HEK293 (cell line): ENCODE measurements around the gene DHRS12.

Source experiments
- CTCF ChIA-PET: fragments of 350-600 bp; formaldehyde crosslinking; extraction: SDS; loops from one replicate; lab custom pipeline; 2021; ENCODE audit warnings: antibody characterized with exemption; lab: Yijun Ruan, JAX
- POLR2A ChIA-PET: fragments of 300-600 bp; formaldehyde crosslinking; extraction: SDS; loops from one replicate; lab custom pipeline; 2020; ENCODE audit warnings: antibody characterized with exemption, inconsistent platforms; lab: Yijun Ruan, JAX
- H3K27ac ChIP-seq: fragments of 200-500 bp; sonication (Bioruptor generic); 2 replicates; pipeline ENCODE4 v1.5.1; 2014; ENCODE audit warnings: low read depth, low read length, control low read depth, inconsistent platforms; ENCODE audit errors: extremely low read depth
- H3K36me3 ChIP-seq, 2 experiments: fragments of 200-500 bp in 1 of 2; sonication (Bioruptor generic) in 1 of 2; 1 replicate in 1 of 2; 2 replicates in 1 of 2; pipeline ENCODE4 v1.5.1; 2014 to 2017; ENCODE audit warnings: inconsistent platforms in 2 of 2, low read length in 2 of 2; ENCODE audit not compliant: control insufficient read depth in 2 of 2, insufficient read depth in 1 of 2
- H3K4me1 ChIP-seq: fragments of 200-500 bp; sonication (Bioruptor generic); 2 replicates; pipeline ENCODE4 v1.5.1; 2014; ENCODE audit warnings: mild to moderate bottlenecking, low read length, inconsistent platforms; ENCODE audit not compliant: control insufficient read depth, insufficient read depth
- H3K4me3 ChIP-seq: 2 replicates; pipeline ENCODE4 v1.5.1; 2011; ENCODE audit warnings: low read depth, mild to moderate bottlenecking, control low read depth, low read length, moderate library complexity
- H3K9me3 ChIP-seq: fragments of 200-500 bp; sonication (Bioruptor generic); 2 replicates; pipeline ENCODE4 v1.5.1; 2014; ENCODE audit warnings: low read depth, low read length, inconsistent platforms; ENCODE audit not compliant: control insufficient read depth, insufficient read depth
- KLF9 ChIP-seq: fragments of 450-650 bp; formaldehyde crosslinking; IDR thresholded peaks from 2 replicates; pipeline ENCODE4 v1.5.1; 2016; ENCODE audit warnings: missing biosample characterization, missing genetic modification characterization, low read depth
- MEIS1 ChIP-seq: sonication (generic); formaldehyde crosslinking; IDR thresholded peaks from 2 replicates; pipeline ENCODE4 v1.8.1; 2022; ENCODE audit warnings: missing genetic modification reagents, mild to moderate bottlenecking, borderline replicate concordance
- SETDB1 ChIP-seq: IDR thresholded peaks from one replicate; pipeline ENCODE4 v1.6.1; 2017; ENCODE audit warnings: mild to moderate bottlenecking, low read length, moderate library complexity, mixed read lengths; ENCODE audit not compliant: insufficient read length
- ZBTB17 ChIP-seq: fragments of 450-650 bp; formaldehyde crosslinking; IDR thresholded peaks from 2 replicates; pipeline ENCODE4 v1.5.1; 2016; ENCODE audit warnings: missing biosample characterization, missing genetic modification characterization
- ZNF174 ChIP-seq: fragments of 450-650 bp; formaldehyde crosslinking; IDR thresholded peaks from 2 replicates; pipeline ENCODE4 v1.5.0; 2017; ENCODE audit warnings: missing biosample characterization, mild to moderate bottlenecking, missing genetic modification characterization
- ZNF513 ChIP-seq: fragments of 450-650 bp; IDR thresholded peaks from 2 replicates; pipeline ENCODE4 v1.5.1; 2018; ENCODE audit warnings: missing biosample characterization, missing genetic modification characterization
- ZNF555 ChIP-seq: fragments of 450-650 bp; formaldehyde crosslinking; conservative IDR thresholded peaks from 2 replicates; pipeline ENCODE4 v1.5.1; 2017; ENCODE audit warnings: missing biosample characterization, mild to moderate bottlenecking, missing genetic modification characterization, inconsistent platforms
- ZNF585B ChIP-seq: fragments of 450-650 bp; formaldehyde crosslinking; IDR thresholded peaks from 2 replicates; pipeline ENCODE4 v1.5.1; 2016; ENCODE audit warnings: missing biosample characterization, missing genetic modification characterization
- TF ChIP-seq, protein P1 (sequence below): fragments of 450-650 bp; formaldehyde crosslinking; IDR thresholded peaks from 2 replicates; pipeline ENCODE4 v1.5.1; 2016; ENCODE audit warnings: missing biosample characterization, missing genetic modification characterization
- TF ChIP-seq, protein P2 (sequence below): fragments of 450-650 bp; formaldehyde crosslinking; conservative IDR thresholded peaks from 2 replicates; pipeline ENCODE4 v1.5.1; 2016; ENCODE audit warnings: low read depth, missing biosample characterization, missing genetic modification characterization
- TF ChIP-seq, protein P3 (sequence below): fragments of 450-650 bp; formaldehyde crosslinking; IDR thresholded peaks from 2 replicates; pipeline ENCODE4 v1.5.1; 2016; ENCODE audit warnings: missing biosample characterization, missing genetic modification characterization
- TF ChIP-seq, protein P4 (sequence below): IDR thresholded peaks from 2 replicates; pipeline ENCODE4 v1.6.1; 2011; ENCODE audit warnings: mild to moderate bottlenecking, low read depth, low read length, borderline replicate concordance

DHRS12 gene

DNA sequence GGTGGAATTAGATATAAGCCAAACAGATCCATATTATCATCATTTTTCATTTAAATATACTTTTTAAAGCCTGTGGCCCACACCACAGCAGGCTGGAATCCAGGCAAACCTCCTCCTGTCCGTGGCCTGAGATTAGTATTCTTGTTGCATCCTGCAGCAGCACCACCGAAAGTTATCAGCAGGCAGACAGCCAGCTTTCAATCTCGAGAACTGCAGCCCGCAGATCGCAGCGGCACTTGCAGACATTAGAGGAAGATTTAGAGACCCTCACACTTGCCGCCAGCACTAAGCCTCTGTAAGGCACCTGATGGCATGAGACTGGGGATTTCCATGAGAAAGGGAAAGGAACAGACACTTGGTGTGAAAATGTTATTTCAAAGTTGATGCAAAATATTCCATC, 7.4 kb downstream of the DHRS12 start:
- no peak overlapping the region for H3K4me3 ChIP-seq
- no peak overlapping the region for H3K27ac ChIP-seq
- ChIA-PET POLR2A (interaction anchor here (3.2 kb wide), 1 partner anchor 344 kb away, joined by 21 read pairs; the partner anchor contains the start of gene INTS6), CTCF (interaction anchor here (1.0 to 5.2 kb wide), 9 partner anchors 10 to 671 kb away, joined by 3 to 39 read pairs (median 6); no protein-coding TSS in a partner anchor)
- no peaks in the 10 kb centered on the region for H3K4me1 ChIP-seq
- H3K36me3 ChIP-seq, result no peaks in the 10 kb centered on the region
- TF ChIP-seq ZNF513 (no peak), ZBTB17 (tag by site-specific recombination) (no peak), ZNF174 (tag by site-specific recombination) (no peak), KLF9 (no peak), MEIS1 (CRISPR knock-in tag) (no peak)
- TF ChIP-seq, protein P1, sequence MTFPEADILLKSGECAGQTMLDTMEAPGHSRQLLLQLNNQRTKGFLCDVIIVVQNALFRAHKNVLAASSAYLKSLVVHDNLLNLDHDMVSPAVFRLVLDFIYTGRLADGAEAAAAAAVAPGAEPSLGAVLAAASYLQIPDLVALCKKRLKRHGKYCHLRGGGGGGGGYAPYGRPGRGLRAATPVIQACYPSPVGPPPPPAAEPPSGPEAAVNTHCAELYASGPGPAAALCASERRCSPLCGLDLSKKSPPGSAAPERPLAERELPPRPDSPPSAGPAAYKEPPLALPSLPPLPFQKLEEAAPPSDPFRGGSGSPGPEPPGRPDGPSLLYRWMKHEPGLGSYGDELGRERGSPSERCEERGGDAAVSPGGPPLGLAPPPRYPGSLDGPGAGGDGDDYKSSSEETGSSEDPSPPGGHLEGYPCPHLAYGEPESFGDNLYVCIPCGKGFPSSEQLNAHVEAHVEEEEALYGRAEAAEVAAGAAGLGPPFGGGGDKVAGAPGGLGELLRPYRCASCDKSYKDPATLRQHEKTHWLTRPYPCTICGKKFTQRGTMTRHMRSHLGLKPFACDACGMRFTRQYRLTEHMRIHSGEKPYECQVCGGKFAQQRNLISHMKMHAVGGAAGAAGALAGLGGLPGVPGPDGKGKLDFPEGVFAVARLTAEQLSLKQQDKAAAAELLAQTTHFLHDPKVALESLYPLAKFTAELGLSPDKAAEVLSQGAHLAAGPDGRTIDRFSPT (tag by site-specific recombination), result no peak
- TF ChIP-seq, protein P2, sequence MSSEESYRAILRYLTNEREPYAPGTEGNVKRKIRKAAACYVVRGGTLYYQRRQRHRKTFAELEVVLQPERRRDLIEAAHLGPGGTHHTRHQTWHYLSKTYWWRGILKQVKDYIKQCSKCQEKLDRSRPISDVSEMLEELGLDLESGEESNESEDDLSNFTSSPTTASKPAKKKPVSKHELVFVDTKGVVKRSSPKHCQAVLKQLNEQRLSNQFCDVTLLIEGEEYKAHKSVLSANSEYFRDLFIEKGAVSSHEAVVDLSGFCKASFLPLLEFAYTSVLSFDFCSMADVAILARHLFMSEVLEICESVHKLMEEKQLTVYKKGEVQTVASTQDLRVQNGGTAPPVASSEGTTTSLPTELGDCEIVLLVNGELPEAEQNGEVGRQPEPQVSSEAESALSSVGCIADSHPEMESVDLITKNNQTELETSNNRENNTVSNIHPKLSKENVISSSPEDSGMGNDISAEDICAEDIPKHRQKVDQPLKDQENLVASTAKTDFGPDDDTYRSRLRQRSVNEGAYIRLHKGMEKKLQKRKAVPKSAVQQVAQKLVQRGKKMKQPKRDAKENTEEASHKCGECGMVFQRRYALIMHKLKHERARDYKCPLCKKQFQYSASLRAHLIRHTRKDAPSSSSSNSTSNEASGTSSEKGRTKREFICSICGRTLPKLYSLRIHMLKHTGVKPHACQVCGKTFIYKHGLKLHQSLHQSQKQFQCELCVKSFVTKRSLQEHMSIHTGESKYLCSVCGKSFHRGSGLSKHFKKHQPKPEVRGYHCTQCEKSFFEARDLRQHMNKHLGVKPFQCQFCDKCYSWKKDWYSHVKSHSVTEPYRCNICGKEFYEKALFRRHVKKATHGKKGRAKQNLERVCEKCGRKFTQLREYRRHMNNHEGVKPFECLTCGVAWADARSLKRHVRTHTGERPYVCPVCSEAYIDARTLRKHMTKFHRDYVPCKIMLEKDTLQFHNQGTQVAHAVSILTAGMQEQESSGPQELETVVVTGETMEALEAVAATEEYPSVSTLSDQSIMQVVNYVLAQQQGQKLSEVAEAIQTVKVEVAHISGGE, result no peak
- TF ChIP-seq, protein P3, sequence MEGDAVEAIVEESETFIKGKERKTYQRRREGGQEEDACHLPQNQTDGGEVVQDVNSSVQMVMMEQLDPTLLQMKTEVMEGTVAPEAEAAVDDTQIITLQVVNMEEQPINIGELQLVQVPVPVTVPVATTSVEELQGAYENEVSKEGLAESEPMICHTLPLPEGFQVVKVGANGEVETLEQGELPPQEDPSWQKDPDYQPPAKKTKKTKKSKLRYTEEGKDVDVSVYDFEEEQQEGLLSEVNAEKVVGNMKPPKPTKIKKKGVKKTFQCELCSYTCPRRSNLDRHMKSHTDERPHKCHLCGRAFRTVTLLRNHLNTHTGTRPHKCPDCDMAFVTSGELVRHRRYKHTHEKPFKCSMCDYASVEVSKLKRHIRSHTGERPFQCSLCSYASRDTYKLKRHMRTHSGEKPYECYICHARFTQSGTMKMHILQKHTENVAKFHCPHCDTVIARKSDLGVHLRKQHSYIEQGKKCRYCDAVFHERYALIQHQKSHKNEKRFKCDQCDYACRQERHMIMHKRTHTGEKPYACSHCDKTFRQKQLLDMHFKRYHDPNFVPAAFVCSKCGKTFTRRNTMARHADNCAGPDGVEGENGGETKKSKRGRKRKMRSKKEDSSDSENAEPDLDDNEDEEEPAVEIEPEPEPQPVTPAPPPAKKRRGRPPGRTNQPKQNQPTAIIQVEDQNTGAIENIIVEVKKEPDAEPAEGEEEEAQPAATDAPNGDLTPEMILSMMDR (tag by site-specific recombination), result no peak
- no peaks in the 10 kb centered on the region for H3K9me3 ChIP-seq

- TF ChIP-seq SETDB1, result no peak
- TF ChIP-seq ZNF555 (tag by site-specific recombination), result no peak
- TF ChIP-seq, protein P4, sequence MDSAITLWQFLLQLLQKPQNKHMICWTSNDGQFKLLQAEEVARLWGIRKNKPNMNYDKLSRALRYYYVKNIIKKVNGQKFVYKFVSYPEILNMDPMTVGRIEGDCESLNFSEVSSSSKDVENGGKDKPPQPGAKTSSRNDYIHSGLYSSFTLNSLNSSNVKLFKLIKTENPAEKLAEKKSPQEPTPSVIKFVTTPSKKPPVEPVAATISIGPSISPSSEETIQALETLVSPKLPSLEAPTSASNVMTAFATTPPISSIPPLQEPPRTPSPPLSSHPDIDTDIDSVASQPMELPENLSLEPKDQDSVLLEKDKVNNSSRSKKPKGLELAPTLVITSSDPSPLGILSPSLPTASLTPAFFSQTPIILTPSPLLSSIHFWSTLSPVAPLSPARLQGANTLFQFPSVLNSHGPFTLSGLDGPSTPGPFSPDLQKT, result no peak
- no peak for TF ChIP-seq ZNF585B (tag by site-specific recombination)
- CTCF ChIA-PET, result interaction anchor here (0.7 to 5.2 kb wide), 3 partner anchors 193 to 509 kb away, joined by 3 to 39 read pairs (median 12); no protein-coding TSS in a partner anchor
- POLR2A ChIA-PET, result interaction anchor here (1.2 kb wide), 1 partner anchor 342 kb away, joined by 4 read pairs; the partner anchor contains the start of gene INTS6
- Histone ChIP-seq H3K9me3 (no peaks in the 10 kb centered on the region), H3K36me3 (no peaks in the 10 kb centered on the region), H3K4me3 (no peak overlapping the region), H3K27ac (no peak overlapping the region), H3K4me1 (no peaks in the 10 kb centered on the region)
Measured at GRCh38 chr13:51795419-51795818, 8.5 kb downstream of the DHRS12 start.
